IPS-15b (cell line): ENCODE results near the gene ZSCAN5A.

ENCODE experiments used
- H3K27me3 ChIP-seq: one replicate; pipeline ENCODE4 v1.6.1; 2013; ENCODE audit warnings: low read length; ENCODE audit not compliant: control insufficient read depth, insufficient read depth
- H3K36me3 ChIP-seq: one replicate; pipeline ENCODE4 v1.6.1; 2013; ENCODE audit warnings: low read length; ENCODE audit not compliant: control insufficient read depth, insufficient read depth
- H3K4me1 ChIP-seq: one replicate; pipeline ENCODE4 v1.6.1; 2013; ENCODE audit warnings: mild to moderate bottlenecking, low read length; ENCODE audit not compliant: control insufficient read depth, insufficient read depth
- H3K4me3 ChIP-seq: one replicate; pipeline ENCODE4 v1.5.1; 2013; ENCODE audit warnings: low read depth, low read length
- H3K9ac ChIP-seq: one replicate; pipeline ENCODE4 v1.6.1; 2013; ENCODE audit warnings: low read depth, mild to moderate bottlenecking, low read length
- H3K9me3 ChIP-seq: one replicate; pipeline ENCODE4 v1.6.1; 2013; ENCODE audit warnings: mild to moderate bottlenecking, low read length; ENCODE audit not compliant: control insufficient read depth, insufficient read depth

Gene ZSCAN5A

DNA sequence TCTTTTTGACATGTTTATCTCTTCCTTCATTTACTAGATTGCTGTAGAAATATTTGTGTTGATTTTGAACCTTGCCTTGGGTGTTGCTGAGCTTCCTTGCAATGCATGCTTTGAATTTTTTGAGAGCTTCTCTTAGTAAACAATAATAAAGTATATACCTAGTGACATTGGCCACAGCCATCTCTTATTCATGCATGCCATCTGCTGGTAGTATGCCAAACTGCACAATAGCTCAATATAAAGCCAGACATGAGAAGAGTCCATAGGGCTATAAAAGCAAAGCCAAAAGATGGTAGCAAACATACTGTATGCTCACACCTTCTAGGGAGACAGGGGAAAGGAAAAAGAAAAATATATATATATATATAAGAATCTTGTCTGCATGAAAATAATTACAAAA is 18.9 kb upstream of the ZSCAN5A start:
- peaks cover 5% of the 10 kb centered on the region for H3K9me3 ChIP-seq
- no peaks in the 10 kb centered on the region for H3K36me3 ChIP-seq
- H3K9ac ChIP-seq, result no peak overlapping the region
- no peaks in the 10 kb centered on the region for H3K27me3 ChIP-seq
- H3K4me1 ChIP-seq, result no peaks in the 10 kb centered on the region
- no peak overlapping the region for H3K4me3 ChIP-seq

GRCh38 chr19:56332695-56333094 is 18.1 kb upstream of the ZSCAN5A start:
- no peak overlapping the region for H3K4me3 ChIP-seq
- no peaks in the 10 kb centered on the region for H3K27me3 ChIP-seq
- no peaks in the 10 kb centered on the region for H3K36me3 ChIP-seq
- no peaks in the 10 kb centered on the region for H3K4me1 ChIP-seq
- no peak overlapping the region for H3K9ac ChIP-seq
- H3K9me3 ChIP-seq, result peaks cover 4% of the 10 kb centered on the region

GRCh38 chr19:56324436-56324835 is 9.8 kb upstream of the ZSCAN5A start:
- peaks cover 2% of the 10 kb centered on the region for H3K27me3 ChIP-seq
- no peaks in the 10 kb centered on the region for H3K4me1 ChIP-seq
- no peaks in the 10 kb centered on the region for H3K36me3 ChIP-seq
- H3K9ac ChIP-seq, result no peak overlapping the region
- H3K9me3 ChIP-seq, result no peaks in the 10 kb centered on the region
- no peak overlapping the region for H3K4me3 ChIP-seq

DNA sequence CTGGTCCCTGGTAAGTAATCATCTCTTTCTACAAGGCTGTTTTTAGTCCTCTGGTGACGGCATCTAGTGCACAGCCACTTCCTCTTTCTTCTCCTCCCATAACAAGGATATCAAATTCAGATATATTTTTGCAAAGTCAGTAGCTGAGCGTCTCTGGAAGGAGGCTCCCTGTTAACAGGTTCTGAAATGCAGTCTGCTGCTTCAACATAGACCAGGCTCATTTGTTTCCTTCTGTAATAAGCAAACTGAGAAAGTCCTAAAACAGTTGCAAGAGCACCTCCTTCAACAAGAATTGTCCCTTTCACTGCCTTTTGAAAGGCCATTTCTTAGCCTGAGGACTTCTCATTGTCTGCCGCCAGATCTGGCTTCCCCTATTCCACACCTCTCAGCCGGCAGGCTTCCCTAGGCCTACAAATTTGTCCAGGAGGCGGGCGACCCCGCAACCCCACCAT is 7.4 kb upstream of the ZSCAN5A start:
- Histone ChIP-seq H3K27me3 (peaks cover 2% of the 10 kb centered on the region), H3K9me3 (no peaks in the 10 kb centered on the region), H3K36me3 (no peaks in the 10 kb centered on the region), H3K4me1 (no peaks in the 10 kb centered on the region), H3K9ac (no peak overlapping the region), H3K4me3 (no peak overlapping the region)

DNA sequence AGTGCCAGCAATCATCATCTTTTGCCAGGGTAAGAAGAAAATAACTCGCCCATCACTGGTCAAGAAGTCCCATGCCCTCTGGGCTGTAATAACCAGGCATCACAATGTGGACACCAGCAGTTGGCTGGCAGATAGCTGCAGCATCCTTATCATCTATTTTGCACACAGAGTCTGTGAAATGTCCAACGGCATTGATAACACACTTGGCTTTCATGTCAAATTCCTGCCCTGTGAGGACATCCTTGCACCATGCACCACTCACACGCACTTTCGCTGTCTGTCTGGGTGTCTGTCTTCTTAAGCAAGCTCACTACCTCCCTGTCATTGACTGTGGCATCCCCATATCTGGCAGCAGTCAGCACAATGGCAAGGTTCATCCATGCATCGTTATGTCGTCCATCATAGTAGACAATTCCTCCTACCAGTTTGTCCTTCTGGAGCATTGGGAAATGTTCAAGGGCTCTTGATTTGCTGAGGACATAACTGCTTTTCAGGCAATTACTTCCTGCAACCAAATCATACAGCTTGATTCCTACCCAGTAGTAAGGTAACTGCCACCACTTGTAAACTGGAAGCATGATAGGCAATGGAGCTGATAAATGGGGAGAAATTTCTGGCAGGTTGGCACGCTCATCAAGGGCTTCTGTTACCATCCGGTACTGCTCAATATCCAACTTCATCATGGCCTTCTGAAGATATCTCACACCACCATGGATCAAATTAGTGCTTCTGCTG is 6.8 kb upstream of the ZSCAN5A start:
- Histone ChIP-seq H3K9me3 (no peaks in the 10 kb centered on the region), H3K4me3 (no peak overlapping the region)

GRCh38 chr19:56319991-56320390 is 5.4 kb upstream of the ZSCAN5A start:
- Histone ChIP-seq H3K9ac (no peak overlapping the region), H3K27me3 (peaks cover 2% of the 10 kb centered on the region), H3K4me1 (peaks cover 2% of the 10 kb centered on the region), H3K36me3 (no peaks in the 10 kb centered on the region), H3K4me3 (no peak overlapping the region), H3K9me3 (no peaks in the 10 kb centered on the region)

More for the DNA sequence above, 6.8 kb upstream of the ZSCAN5A start:
- Histone ChIP-seq H3K4me1 (no peaks in the 10 kb centered on the region), H3K9ac (no peak overlapping the region), H3K27me3 (peaks cover 2% of the 10 kb centered on the region), H3K36me3 (no peaks in the 10 kb centered on the region)

- H3K4me3 ChIP-seq, result no peak overlapping the region
- peaks cover 2% of the 10 kb centered on the region for H3K27me3 ChIP-seq
- H3K9ac ChIP-seq, result no peak overlapping the region
- H3K36me3 ChIP-seq, result no peaks in the 10 kb centered on the region
- H3K4me1 ChIP-seq, result peaks cover 2% of the 10 kb centered on the region
- H3K9me3 ChIP-seq, result no peaks in the 10 kb centered on the region
These were observed 3.1 kb upstream of the ZSCAN5A start for GRCh38 chr19:56317749-56318148.

- H3K9ac ChIP-seq, result no peak overlapping the region
- H3K27me3 ChIP-seq, result peaks cover 2% of the 10 kb centered on the region
- no peaks in the 10 kb centered on the region for H3K36me3 ChIP-seq
- no peak overlapping the region for H3K4me3 ChIP-seq
- no peaks in the 10 kb centered on the region for H3K9me3 ChIP-seq
- H3K4me1 ChIP-seq, result peaks cover 2% of the 10 kb centered on the region
These were observed 2.1 kb upstream of the ZSCAN5A start for GRCh38 chr19:56316728-56317127.

DNA sequence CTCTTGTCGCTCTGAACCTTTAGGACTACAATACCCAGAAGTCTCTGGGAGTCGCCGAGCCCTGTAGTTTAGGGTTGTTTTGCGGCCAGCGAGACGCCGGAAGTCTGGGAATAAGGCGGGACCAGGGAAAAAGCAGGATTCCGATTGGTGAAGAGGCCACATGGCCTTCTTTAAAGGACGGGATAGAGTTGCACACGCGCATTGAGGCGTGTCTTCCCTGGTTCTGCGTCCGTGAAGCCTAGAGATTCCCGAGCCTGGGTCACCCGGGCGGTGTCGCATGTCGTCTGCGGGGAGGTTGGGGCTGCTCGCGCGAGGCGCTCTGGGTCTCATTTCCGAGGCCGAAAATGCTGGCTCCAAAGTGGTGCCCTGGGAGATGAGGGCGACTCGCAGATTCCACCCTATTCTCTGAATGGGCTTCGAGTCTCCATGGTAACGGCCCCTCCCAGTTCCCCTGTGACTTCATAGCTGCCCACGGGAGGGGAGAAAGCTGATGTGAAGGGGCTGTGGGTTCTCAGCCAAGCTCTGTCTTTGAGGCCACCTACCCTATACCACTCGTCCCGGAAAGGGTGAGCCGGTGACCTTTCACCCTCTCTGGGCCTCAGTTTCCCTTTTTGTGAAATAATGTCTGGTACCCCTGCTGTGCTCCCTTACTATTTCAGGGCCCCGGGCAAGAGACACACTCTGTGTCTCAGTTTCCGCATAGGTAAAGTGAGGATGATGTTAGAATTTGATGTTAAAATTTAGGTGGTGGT is 614 bp upstream of the ZSCAN5A start:
- Histone ChIP-seq H3K36me3 (no peaks in the 10 kb centered on the region), H3K4me3 (peak overlapping the region; percentile 98), H3K4me1 (peaks cover 2% of the 10 kb centered on the region), H3K9ac (peak overlapping the region; percentile 87), H3K9me3 (no peaks in the 10 kb centered on the region), H3K27me3 (no peaks in the 10 kb centered on the region)

DNA sequence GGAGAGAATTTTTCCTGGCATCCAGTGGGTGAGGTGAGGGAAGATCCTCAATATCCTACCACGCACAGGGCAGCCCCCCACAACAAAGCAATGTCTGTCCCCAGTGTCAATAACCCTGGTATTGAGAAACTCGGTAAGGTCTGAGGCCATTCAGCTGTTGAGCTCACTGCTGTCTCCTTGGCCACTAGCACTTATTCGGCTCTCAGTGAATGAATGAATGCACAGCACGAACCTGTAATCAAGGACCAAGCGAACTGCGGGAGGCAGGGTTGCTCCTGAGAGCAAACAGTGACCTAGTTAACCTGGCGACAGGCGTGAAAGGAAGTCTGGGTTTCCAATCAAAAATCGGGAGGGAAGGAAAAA is 640 bp downstream of the ZSCAN5A start:
- H3K4me1 ChIP-seq, result peaks cover 2% of the 10 kb centered on the region

DNA sequence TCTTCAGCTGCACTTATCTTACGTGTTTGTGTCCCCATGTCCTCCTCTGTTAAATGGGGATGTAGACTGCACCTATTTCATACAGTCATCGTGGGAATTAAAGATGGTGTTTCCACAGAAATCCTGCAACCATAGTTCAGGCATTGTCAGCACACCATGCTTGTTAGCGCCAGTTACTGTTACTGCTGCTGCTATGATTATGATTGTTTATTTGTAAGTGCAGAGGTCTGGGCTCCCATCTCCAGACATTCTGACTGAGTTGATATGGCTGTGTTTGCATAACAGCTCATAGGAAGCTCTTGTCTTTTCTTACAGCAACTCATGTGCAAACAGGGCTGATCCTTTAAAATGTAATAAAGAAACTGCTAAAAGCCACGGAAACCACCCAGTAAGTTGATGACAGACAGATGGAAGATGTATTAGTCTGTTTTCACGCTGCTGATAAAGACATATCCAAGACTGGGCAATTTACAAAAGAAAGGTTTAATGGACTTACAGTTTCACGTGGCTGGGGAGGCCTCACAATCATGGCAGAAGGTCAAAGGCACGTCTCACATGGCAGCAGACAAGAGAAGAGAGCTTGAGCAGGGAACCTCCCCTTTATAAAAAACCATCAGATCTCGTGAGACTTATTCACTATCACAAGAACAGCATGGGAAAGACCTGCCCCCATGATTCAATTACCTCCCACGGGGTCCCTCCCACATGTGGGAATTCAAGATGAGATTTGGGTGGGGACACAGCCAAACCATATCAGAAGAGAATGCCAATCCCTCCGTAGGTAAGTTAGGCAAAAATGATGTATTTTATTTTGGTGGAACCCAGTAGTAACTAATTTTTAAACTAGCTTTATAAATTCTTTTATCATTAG is 1.6 kb downstream of the ZSCAN5A start:
- Histone ChIP-seq H3K27me3 (no peaks in the 10 kb centered on the region), H3K4me3 (no peak overlapping the region), H3K36me3 (no peaks in the 10 kb centered on the region), H3K9ac (no peak overlapping the region), H3K9me3 (no peaks in the 10 kb centered on the region), H3K4me1 (peaks cover 2% of the 10 kb centered on the region)

More for the DNA sequence above, 640 bp downstream of the ZSCAN5A start:
- Histone ChIP-seq H3K9ac (peak overlapping the region; percentile 63), H3K27me3 (no peaks in the 10 kb centered on the region), H3K9me3 (no peaks in the 10 kb centered on the region), H3K36me3 (no peaks in the 10 kb centered on the region), H3K4me3 (peak overlapping the region; percentile 98)
